NCI-H226 (cell line): ENCODE data around the gene FBXL5.

Source experiments
- DNase-seq: peaks from one replicate; pipeline ENCODE4 v3.0.0-alpha.2; 2015

The FBXL5 gene, protein sequence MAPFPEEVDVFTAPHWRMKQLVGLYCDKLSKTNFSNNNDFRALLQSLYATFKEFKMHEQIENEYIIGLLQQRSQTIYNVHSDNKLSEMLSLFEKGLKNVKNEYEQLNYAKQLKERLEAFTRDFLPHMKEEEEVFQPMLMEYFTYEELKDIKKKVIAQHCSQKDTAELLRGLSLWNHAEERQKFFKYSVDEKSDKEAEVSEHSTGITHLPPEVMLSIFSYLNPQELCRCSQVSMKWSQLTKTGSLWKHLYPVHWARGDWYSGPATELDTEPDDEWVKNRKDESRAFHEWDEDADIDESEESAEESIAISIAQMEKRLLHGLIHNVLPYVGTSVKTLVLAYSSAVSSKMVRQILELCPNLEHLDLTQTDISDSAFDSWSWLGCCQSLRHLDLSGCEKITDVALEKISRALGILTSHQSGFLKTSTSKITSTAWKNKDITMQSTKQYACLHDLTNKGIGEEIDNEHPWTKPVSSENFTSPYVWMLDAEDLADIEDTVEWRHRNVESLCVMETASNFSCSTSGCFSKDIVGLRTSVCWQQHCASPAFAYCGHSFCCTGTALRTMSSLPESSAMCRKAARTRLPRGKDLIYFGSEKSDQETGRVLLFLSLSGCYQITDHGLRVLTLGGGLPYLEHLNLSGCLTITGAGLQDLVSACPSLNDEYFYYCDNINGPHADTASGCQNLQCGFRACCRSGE

DNA sequence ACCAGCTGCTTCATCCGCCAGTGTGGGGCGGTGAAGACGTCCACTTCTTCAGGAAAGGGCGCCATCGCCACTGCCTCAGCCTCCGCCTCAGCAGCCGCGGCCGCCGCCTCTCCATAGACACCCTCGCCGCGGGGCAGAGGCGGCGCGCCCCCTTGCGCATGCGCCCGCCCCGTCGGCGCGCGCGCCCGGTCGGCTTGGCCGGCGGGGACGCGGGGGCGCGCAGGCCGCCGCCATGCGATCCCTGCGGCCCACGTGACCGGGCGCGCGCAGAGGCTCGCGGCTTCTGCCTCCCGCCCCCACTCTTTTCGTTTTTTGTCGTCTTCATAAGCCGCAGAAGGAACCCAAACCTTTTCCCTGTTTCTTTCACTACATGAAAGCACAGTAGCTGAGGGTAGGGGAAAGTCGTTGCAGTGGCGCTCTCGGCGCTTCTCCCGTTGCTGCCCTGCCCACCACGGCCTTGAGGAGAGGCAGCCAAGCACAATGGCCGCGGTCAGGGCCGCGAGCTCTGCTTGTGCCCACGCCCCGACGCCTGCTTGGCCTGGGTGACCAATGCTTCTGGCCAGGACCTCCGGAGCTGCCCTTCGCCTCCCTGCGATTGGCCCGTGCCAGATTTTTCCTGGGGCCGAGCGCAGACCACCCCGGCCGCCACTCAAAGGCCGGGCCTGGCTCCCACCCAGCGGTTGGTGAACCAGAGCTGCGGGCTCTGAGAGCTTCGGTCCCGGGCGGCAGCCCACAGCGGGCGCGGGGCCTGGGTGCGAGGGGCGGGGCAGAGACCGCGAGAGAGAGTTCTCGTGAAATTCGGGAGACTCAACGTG, at the start of gene FBXL5:
Gene FBXL5, minus strand, starts transcription at position 135 of the 815 bp plus-strand sequence. Its CDS starts 70 bp downstream, at position 65.
- DNase-seq: peak; percentile 72

DNA sequence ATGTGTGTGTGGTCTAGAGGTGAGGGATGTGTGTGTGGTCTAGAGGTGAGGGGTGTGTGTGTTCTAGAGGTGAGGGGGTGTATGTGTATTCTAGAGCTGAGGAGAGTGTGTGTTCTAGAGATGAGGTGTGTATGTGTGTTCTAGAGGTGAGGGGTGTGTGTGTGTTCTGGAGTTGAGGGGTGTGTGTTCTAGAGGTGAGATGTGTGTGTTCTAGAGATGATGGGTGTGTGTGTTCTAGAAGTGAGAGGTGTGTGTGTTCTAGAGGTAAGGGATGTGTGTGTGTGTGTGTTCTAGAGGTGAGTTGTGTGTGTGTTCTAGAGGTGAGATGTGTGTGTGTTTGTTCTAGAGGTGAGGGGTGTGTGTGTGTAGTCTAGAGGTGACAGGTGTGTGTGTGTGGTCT, 49.0 kb upstream of the FBXL5 start:
- DNase-seq: no peak

- no peak for DNase-seq
These were observed 48.3 kb upstream of the FBXL5 start for GRCh38 chr4:15703439-15703838.

GRCh38 chr4:15702941-15703403, 47.8 kb upstream of the FBXL5 start, which contains the start of gene BST1:
Gene BST1 (plus strand): TSS chr4:15703065. CDS start chr4:15703145, 80 bp downstream.
- DNase-seq: peak; percentile 16

- DNase-seq: no peak
These were observed 41.7 kb upstream of the FBXL5 start for GRCh38 chr4:15696866-15697265.

DNA sequence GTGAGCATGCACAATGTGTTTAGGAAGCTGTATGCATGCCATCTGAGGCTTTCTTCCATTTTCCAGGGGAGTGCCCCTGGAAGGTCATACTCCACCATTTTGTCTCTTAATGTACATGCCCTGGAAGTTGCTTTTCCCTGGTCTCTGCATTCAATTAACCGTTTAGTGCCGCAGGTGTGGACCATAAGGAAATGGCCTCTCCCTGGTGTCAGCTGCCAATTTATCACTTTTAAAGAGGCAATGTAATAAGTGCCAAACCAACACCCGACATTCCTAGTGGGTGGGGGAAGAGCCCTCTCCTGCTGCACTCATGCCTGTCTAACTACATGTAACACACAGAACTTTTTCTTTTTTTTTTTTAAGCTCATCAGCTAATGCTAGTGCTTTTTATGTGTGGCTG, 40.6 kb upstream of the FBXL5 start:
- DNase-seq: peak; percentile 14

GRCh38 chr4:15695240-15695699, 40.1 kb upstream of the FBXL5 start:
- peak; percentile 98 for DNase-seq

DNA sequence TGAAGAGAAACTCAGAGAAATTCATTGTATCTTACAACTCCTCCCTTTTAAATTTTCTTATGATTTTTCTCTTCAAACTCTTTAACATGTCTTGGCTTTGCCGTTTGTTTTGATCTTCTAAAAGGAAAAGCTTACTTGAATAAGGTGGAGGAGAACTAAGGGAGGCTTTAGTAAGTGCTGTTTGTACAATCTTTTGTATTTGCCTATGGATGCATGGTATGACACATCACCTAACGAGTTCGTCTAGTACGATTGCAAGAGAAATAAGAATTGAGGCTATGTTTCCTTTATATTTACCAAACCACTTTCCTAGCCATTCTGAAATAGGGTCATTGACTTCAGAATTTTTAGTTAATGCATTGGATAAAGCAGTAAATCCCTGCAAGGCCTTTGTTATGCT, 39.3 kb upstream of the FBXL5 start:
- DNase-seq: no peak

DNA sequence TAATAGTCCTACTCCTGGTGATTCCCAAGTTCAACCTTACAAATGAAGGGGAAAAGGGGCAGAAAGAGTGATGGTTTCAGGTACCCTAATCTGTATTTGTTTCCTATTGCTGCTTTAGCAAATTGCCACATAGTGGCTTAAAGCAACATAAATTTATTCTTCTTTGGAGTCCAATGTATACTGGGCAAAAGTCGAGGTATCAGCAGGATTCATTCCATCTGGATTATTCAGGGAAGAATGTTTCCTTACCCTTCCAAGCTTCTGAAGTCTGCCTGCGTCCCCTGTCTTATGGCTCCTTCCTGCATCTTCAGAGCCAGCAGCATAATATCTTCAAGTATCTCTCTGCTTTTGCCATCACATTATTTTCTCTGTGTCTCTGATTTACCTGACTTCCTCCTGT, 37.4 kb upstream of the FBXL5 start:
- no peak for DNase-seq

DNA sequence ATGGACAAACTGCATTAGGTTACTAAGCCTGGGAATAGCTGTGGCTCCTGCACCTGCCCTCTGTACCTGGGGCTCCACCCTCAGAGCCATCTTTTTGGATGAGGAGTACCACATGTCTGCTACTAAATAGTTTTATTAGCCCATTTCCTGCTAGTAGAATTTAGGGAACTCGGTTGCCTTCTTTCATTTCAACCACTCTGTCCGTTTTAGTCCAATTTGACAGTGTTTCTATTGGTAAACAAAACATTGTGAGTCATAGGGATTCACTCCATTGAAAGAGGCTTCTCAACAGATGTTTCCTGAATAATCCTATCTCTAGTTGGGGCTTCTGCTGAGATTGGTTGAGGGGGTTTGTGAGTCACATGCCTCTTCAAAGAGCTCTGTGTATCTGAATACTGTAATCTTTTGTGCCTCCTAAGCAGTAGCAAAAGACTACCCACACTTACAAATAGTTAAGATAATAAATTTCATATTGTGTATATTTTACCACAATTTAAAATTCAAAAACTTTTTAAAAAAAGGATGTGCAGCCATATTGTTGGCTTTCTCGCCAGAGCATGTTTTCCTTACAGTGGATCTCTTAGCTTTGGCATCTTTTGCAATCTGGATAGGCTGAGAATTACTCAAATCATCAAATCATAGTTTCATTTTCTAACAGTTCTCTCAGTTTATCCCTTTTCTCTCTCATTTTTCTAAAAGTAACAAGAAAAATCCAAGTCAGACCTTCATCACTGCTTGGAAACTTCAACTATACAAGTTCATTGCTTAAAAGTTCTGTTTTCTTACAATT, 36.4 kb upstream of the FBXL5 start:
- peak; percentile 69 for DNase-seq

- DNase-seq: peak; percentile 95
These were observed 35.1 kb upstream of the FBXL5 start for GRCh38 chr4:15690020-15690809.

DNA sequence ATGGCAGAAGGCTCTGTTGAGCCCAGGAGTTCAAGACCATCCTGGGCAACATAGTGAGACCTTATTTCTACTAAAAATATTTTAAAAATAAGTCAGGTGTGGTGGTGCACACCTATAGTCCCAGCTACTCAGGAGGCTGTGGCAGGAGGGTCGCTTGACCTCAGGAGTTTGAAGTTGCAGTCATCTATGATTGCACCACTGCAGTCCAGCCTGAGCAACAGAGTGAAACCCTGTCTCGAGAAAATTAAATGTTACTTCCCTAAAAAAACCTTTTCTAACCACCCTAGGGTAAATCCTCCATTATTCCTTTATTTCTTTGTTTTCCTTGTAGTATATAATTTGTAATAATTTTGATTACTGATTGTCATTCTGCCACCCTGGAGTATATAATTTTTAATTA, 34.4 kb upstream of the FBXL5 start:
- DNase-seq: no peak

DNA sequence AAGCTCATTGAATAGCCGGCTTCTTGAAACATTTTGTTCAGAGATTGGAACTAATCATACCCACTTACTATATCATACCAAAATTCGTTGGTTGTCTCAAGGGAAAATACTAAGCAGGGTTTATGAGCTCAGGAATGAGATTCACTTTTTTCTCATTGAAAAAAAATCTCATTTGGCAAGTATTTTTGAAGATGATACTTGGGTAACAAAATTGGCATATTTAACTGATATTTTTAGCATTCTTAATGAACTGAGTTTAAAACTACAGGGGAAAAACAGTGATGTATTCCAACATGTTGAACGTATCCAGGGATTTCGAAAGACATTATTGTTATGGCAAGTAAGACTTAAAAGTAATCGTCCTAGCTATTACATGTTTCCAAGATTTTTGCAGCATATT, 32.9 kb upstream of the FBXL5 start:
- DNase-seq: no peak

GRCh38 chr4:15684498-15684897, 29.3 kb upstream of the FBXL5 start:
- no peak for DNase-seq

- no peak for DNase-seq
These were observed 28.0 kb upstream of the FBXL5 start for GRCh38 chr4:15683143-15683495.

DNA sequence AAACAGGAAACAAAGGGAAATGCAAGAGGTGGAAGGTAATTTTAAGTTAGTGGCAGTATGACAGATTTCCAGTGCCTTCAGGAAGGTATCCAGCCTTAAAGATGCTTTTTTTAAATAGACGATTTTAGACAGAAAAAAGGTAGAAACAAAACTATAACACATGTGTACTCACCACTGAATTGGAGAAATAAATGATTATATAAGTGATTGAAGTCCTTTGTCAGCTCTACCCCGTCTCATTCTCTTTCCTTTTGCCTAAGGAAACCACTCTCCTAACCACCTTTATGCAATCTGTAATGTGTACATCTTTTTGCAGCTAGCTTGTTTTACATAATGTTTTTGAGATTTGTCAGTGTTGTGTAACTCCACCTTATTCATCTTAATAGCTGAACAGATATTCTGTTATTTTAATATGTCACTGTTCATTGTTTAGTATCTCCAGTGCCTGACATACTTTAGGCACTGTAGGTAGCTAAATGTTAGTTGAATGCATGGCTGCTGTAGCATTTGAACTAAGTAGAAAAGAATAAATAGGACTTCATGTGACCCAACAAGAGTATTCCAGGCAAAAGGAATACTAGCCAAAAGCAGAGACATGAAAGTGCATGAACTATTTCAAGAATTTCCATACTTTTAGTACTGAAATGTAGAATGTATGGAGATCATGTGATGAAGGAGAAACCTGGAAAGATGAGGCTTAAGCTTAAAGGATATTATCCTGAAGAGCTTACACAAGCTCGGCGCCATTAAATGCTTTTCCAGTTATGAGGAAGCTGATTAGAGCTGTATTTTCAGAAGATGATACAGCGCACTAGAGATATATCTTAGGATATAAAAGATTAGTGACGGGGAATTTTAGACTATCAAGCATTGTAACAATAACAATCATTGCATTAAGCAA, 27.3 kb upstream of the FBXL5 start:
- DNase-seq: no peak

- peak; percentile 97 for DNase-seq
These were observed 26.4 kb upstream of the FBXL5 start, which contains the start of gene FAM200B for GRCh38 chr4:15681372-15682241. Gene FAM200B (plus strand): TSS chr4:15681827. CDS start chr4:15686978, 5,151 bp downstream.

- DNase-seq: no peak
These were observed 25.9 kb upstream of the FBXL5 start for GRCh38 chr4:15681067-15681371.

DNA sequence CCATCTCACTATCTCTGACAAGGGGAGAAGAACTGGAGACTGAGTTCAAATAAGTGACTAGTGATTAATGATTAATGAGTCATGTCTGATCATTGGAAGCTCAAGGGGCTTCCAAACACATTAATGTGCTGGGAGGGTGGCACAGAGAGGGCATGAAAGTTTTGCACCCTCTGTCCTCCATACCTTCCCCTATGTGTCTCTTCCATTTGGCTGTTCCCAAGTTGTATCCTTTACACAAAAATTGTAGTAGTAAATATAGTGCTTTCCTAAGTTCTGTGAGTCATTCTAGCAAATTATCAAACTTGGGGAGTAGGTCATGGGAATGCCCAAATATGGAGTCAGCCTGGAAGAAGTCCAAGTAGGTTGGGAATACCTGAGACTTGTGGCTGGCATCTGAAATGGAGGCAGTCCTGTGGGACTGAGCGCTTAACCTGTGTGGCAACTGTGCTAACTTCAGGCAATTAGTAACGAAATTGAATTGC, 22.4 kb upstream of the FBXL5 start:
- DNase-seq: peak; percentile 93
